ENCODE measurements around the gene KRT13.
"Not testable (repeated sequence)": the region's sequence is repeated elsewhere in the genome, so short reads cannot be mapped to it uniquely, and the experiment has no call there.

KRT13 gene

DNA sequence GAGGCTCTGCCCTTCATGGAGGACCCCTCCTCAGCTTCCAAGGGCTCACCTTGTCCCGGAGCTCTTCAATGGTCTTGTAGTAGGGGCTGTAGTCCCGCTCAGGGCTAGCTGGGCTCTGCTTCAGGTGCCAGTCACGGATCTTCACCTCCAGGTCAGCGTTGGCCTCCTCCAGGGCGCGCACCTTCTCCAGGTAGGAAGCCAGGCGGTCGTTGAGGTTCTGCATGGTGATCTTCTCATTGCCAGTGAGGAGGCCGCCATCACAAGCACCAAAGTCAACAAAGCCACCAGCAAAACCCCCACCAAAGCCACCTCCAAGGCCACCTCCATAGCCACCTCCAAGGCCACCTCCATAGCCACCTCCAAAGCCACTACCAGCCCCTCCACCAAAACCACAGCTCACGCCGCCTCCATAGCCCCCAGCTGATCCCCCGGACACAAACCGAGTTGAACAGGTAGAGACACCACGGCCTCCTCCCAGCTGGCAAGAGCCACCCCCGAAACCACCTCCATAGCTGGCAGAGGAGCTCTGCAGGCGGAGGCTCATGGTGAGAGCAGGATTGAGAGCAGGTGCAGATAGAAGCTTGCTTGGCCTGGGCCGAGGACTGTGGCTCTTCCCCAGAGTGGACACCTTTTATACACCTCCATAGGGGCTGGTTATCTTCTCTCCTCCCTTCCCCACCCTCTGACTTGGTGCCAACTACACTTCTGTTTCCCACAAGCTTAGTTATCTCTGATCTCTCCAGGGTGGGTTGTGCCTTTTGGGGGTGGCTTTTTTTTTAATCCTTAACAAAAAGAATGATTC is at the start of gene KRT13:
TSS of gene KRT13 (minus strand) at position 606 of the 802 bp plus-strand sequence. CDS start at position 544, 62 bp downstream.
- DNase-seq = no peak

DNA sequence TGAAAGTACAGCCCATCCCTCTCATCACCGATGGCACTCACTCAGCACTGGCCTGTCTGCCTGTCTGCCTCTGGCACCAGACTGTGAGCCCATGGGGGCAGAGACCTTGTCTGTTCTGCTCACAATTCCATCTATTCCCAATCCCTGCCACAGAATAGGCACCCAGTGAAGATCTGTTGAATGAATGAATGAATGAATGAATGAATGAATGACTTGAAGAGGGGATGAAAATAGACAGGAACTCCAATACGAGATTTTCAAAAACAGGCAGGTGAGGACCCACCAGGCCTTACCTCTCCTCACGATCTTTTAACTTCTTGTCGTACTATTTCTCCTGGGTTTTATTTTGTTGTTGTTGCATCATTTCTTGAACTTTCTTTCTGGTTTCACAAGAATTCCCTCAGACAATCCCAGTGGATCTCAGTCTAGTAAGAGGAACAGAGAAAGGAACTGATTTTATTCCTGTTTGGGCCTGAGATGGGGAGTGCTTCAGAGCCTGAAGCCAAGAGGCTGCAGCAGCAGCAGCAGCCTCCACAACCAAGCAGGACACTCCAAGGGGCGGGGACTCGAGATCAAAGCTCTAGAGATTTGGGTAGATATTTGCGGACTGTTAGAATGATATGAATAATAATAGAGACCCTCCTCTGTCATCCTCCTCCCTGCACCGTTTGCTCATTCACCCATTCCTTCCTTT is 48.7 kb upstream of the KRT13 start:
- no peak for DNase-seq

GRCh38 chr17:41553176-41553575 is 47.8 kb upstream of the KRT13 start:
- DNase-seq = no peak

DNA sequence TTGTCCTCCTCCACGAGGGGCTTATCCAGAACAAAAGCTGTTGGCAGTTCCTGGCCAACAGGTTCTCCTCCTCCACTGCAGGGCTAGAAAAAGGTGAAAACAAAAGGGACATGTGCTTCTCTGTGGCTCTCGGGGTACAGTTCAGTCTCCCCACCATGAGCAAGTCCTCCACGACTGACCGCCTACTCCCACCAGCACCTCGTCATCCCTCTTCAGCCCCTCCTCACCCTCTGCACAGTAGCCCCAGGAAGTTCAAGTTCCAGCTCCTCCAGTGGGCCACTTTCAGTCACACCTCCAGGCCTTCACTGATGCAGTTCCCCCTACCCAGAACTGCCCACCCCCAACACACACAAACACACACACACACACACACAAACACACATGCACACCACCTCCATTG is 47.0 kb upstream of the KRT13 start:
- DNase-seq = no peak

DNA sequence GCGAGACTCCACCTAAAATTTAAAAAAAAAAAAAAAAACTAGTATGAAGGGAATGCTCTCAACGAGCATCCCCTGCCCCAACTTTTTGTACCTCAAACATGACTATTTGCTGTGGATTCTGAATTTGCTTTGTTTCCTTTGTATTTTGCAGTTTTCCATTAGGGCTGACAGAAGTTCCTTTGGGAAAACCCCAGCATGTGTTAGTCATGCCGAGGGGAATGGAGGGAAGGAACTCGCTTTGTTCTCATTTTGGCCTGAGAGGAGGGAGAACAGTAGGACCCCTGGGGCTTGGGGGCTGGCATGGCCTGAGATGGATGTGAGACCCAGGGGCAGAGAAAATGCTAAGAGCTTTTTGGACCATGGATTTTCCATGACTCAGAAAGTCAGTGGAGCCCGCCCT is 46.0 kb upstream of the KRT13 start:
- DNase-seq = no peak

- DNase-seq = no peak
Measured at GRCh38 chr17:41549596-41550039, 44.2 kb upstream of the KRT13 start.

DNA sequence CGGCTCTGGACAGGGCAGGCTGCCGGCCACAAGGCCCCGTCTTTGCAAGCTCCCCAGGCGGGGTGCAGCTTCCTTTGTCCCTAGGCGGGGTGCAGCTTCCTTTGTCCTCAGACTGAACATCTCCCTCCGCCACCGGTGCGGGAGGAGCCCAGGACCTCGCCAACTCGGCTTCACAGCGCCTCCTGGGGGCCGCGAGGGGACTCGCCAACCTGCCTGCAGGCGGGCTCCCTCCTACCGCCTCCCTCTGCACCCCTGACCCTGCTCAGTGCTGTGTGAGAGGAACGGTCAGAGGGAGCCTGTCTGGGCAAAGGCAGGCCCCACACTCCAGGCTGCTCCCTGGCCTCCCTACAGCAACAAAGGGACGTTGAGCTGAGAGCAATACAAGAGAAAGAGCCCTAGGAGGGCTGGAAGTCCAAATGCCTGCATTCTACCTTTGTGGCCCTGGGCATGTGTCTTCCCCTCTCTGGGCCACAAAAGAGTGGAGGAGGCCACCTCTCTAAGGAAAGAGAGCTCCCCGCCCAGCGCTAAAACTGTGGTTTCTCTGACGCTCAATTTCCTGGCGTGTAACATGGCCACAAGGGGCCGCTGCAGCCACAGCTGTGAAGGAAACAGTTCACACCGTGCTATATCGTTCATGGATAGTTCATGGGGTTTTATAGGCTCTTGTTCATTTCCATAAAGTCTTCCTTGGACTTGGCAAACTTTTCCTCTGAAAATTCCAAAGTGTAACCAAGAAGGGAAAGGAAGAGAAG is 43.6 kb upstream of the KRT13 start:
- peak; percentile 43 to 78 for DNase-seq

DNA sequence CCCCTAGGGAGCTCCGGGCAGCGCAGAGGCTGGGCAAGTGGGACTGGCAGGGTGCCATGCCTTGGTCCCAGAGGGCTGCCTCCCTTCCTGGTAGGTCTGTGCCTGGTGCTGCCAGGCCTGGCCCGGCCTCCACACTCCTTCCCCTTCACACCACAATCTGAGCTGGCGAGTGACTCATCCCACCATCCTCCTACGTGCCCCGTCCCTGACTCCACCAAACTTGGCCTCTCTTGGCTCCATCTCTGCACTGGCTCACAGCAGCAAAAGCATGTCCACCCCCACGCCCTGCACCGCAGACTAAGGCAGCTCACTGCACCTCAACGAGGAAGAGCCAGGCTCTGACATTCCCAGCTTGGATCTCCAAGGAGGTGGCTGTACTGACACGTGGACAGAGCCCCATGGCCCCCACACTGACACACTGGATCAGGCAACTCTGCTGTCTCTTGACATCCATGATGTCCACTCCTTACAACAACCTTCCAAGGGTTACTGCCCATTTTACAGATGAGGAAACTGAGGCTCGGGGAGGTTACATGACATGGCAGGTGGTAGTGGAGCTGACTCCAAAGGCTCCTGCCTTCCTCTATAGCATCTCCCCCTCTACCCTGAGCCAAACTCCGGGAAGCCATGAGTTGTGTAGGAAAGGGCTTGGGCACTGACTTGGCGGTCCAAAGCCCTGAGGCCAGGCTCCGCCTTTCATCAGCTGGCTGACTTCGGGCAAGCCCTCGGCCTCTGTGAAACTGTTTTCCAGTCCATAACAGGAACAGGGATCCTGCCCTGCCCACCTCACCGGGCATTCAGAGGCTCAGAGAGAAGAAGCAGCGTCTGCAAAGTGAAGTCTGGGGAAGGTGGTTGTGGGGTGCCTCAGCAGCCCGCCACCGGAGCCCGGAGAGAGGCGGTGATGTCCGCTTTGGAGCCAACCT is 42.8 kb upstream of the KRT13 start:
- peak in 1 of 2 experiments; percentile 45 for DNase-seq

DNA sequence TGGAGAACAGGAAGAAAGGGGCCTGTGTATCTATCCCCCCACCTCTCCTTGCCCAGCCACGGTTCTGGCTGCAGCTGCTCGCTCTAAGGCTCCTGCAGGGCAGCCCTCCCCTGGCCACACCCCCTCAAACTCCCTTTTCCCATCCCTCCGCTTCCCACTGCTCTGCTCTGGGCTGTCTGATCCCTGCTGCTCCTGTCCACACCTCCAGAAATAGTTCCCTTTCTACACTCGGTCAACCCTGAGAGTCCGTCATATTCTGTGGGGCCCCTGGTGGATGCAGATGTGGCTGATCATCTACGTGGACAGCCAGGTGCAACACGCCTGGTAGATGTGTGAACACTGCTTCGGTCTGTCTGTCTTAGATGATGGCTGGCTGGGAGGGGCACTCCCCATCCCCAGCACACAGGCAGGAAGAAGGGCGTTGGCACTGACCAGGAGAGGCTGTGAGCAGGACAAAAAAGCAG is 42.0 kb upstream of the KRT13 start:
- no peak for DNase-seq

GRCh38 chr17:41546819-41547218 is 41.4 kb upstream of the KRT13 start:
- DNase-seq = no peak

DNA sequence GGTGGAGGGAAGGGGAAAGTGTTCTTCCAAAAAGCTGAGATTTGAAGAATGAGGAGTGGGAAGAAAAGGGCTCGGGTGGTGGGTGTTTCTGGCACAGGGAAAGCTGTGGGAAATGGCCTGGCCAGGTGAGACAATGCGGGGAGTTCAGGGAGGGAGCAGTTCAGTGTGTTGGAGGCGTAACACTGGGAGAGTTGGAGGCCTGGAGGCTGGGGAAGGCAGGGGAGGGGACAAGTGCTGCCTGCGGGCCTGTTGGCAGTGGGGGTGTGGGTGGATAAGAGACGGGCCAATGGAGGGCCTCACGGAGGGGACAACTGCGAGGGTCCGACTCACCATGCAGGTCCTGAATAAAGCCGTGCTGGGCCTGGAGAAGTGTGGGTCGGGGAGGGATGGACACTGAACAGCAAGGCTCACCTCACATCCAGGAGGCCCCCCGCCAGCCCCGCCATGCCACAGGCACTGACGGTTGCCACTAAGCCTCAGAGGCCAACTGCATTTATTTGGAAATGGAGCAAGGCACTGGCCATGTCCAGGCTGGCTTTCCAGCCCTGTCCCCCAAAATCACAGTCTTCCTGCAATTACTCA is 40.5 kb upstream of the KRT13 start:
- no peak for DNase-seq

DNA sequence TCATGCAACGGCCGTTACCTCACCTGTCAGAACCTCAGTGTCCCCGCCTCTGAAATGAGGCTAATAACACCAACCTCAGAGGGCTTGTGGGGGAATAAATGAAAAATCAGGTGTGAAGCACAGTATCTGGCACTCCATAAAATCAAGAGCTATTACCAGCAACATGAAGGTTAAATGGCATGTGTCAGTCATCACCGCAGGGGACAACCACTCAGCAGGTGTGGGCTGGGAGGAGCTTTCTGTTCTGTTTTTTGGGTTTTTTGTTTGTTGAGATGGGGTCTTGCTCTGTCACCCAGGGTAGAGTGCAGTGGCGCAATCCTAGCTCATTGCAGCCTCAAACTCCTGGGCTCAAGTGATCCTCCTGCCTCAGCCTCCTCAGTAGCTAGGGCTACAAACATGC is 39.5 kb upstream of the KRT13 start:
- no peak for DNase-seq

DNA sequence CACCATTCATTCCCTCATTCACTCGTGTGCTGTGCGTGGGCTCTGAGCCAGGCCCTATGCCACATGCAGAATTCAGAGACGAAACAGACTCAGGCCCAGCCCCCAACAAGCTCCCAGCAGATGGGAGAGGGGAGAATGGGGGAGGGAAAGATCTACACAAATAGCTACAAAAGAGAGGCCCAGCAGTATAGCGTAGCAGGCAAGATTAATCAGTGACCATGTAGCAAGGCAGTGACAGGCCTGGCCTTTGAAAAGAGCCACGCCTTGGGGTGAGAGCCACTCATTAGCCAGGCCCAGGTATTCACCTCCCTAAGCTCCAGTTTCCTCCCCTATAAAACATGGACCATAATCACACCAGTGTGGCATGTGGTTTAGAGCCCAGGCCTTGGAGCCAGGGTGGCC is 39.1 kb upstream of the KRT13 start:
- peak in 1 of 2 experiments; percentile 36 for DNase-seq

- not testable (repeated sequence) for DNase-seq
Measured at GRCh38 chr17:41542786-41543185, 37.4 kb upstream of the KRT13 start.

DNA sequence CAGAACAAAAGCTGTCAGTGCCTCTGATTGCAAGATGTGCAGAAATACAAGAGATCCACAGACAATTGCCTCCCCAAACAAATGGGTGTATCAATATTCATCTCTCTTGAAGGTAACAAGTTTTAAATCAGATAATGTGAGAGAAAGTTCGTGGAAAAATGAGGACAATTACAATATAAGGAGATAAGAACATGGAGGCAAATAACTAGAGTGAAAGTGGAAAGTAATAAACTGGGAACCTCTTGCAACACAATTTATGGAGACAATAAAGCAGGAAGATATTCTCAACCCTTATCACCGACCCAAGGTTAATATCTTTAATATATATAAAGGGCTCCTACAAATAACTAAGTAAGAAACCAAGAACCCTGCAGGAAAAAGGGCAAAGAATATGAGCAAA is 36.9 kb upstream of the KRT13 start:
- no peak for DNase-seq

GRCh38 chr17:41540921-41541625 is 35.7 kb upstream of the KRT13 start:
- DNase-seq = no peak

DNA sequence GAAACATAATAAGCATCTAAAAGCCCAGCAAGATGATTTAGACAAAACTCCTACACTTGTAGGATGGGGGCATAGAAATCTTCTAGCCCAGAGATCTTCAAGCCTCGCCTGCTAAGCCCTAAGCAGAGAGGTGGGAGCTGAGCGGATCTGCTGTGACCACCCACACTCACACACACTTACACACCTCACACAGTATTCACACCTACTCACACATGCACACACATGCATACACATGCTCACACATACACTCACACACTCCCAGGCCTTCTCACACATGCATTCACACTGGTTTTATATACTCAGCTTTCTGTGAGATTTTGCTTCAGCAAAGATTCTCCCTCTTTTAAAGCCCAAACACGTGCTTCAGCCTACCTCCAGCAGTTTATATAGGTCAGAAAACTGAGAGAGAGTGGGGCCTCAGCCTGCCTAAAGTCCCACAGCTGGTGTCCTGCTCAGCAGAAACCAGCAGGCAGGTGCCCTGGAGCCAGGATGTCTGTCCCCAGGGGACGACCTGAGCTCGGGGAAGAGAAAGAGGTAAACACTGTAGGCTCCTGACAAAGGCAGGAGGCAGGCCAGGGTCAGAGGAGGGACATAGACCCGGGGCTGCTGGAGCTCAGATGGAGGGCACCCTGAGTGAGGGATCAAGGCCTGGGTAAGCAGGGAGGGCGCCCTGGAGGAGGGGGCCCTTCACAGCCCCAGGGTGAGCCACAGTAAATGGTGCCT is 34.7 kb upstream of the KRT13 start:
- no peak for DNase-seq

DNA sequence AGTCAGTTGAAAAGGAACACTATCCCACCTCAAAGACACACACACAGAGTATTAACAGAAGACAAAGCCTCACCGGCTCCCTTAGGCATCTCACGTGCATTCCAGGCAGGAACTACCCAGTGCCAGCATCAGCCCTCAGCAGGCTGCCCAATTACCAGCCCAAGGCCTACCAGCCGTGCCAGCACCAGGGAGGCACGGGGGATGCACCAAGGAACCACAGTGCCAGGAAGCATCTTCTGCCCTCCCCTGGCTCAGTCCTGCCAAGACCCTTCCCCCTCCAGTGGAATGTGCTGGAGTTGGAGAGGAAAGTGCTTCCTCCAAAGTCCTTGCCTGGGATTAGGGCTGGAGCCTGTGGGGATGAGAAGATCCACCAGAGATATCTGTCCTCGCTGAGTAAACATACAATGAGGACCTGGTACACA is 33.7 kb upstream of the KRT13 start:
- no peak for DNase-seq

DNA sequence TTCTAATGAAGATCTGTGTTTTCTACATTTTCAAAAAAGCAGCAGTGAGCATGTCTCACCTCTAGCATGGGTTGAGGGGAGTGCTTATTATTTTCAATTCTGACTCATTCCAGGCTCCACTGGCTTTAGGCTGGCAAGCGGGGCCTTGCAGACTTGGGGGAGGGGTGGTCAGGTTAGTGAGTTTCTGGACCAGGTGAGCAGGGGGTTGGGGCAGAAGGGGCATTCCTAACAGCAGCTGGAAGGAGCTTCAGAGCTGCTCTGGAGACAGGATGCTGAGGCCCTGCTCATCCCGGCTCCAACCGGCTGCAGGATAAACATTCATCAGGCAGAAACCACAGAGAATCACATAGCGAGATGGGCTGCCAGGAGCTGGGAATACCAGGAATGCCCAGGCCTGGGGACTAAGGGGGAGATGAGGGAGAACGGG is 33.2 kb upstream of the KRT13 start:
- DNase-seq = no peak

DNA sequence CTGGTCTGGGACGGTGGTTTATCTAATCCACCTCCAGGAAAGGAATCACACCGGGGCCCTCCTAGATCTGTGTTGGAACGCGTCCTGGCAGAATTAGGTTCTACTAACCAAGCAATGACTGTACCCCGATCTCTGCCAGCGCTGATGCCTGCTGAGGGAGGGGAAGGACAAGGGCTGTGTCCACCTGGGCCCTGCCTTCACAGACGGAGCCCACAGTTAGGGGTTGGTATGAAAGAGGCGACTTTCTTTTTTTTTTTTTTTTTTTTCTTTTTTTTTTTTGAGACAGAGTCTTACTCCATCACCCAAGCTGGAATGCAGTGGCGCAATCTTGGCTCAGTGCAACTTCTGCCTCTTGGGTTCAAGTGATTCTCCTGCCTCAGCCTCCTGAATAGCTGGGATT is 32.6 kb upstream of the KRT13 start:
- no peak for DNase-seq

GRCh38 chr17:41537614-41537954 is 32.2 kb upstream of the KRT13 start:
- no peak for DNase-seq

All from NCI-H446 (cell line).